CD4-positive, alpha-beta T cell (primary cell): ENCODE measurements around the gene ZNF84. TPM values are rescaled to one million over a fixed set of nuclear protein-coding genes. Genes with fewer than 3 reads are reported as not detected.
A peak's percentile ranks its signal among the peaks of the same experiment; 100 is the strongest.

Experiments used
- ATAC-seq: fragments of 200-7000 bp; cut with Tn5 transposase; one replicate; pipeline ENCODE4 v1.10.0; 2022; ENCODE audit warnings: mild to moderate bottlenecking; ENCODE audit not compliant: poor library complexity
- CTCF ChIA-PET: fragments of 350-600 bp; sonication (Branson Sonifier 250); formaldehyde crosslinking; loops from one replicate; lab custom pipeline; 2021; ENCODE audit warnings: antibody characterized with exemption, inconsistent platforms; lab: Charles Lee
- POLR2A ChIA-PET: fragments of 350-600 bp; sonication (Branson Sonifier 250); formaldehyde crosslinking; loops from one replicate; lab custom pipeline; 2021; ENCODE audit warnings: antibody characterized with exemption, inconsistent platforms; lab: Charles Lee
- DNase-seq, 14 experiments: peaks; one replicate each; pipeline ENCODE4 v3.0.0-alpha.2; 2013 to 2020; ENCODE audit warnings: mixed read lengths in 2 of 14
- H3K27ac ChIP-seq, 2 donors: one replicate each; pipeline versions ENCODE4 v1.5.1 to v1.7.0; 2013; ENCODE audit warnings: low read length in 2 of 2, low read depth in 1 of 2, mild to moderate bottlenecking in 1 of 2
- H3K27me3 ChIP-seq, 2 experiments: 1 replicate in 1 of 2; 2 replicates in 1 of 2; pipeline versions ENCODE4 v1.6.1 to v1.7.0; 2013; ENCODE audit warnings: low read length in 2 of 2, control low read depth in 1 of 2, mild to moderate bottlenecking in 1 of 2, moderate library complexity in 1 of 2; ENCODE audit not compliant: insufficient read depth in 2 of 2, control insufficient read depth in 1 of 2
- H3K36me3 ChIP-seq: one replicate; pipeline ENCODE4 v1.6.1; 2013; ENCODE audit warnings: low read length, control low read depth; ENCODE audit not compliant: insufficient read depth
- H3K4me1 ChIP-seq: one replicate; pipeline ENCODE4 v1.6.1; 2013; ENCODE audit warnings: low read length, control low read depth; ENCODE audit not compliant: insufficient read depth
- H3K4me3 ChIP-seq: one replicate; pipeline ENCODE4 v1.5.1; 2013; ENCODE audit warnings: mild to moderate bottlenecking, low read length, moderate library complexity
- H3K9me3 ChIP-seq, 2 experiments: 1 replicate in 1 of 2; 2 replicates in 1 of 2; pipeline versions ENCODE4 v1.6.1 to v1.7.0; 2013; ENCODE audit warnings: low read length in 2 of 2, mild to moderate bottlenecking in 2 of 2, control low read depth in 1 of 2, moderate library complexity in 1 of 2; ENCODE audit not compliant: control insufficient read depth in 1 of 2, insufficient read depth in 1 of 2
- H3K27ac Mint-ChIP-seq: one replicate; pipeline ENCODE4 v1.8.0; 2020; ENCODE audit warnings: mixed read lengths
- H3K27me3 Mint-ChIP-seq: one replicate; pipeline ENCODE4 v1.8.0; 2021; ENCODE audit warnings: mixed read lengths
- H3K36me3 Mint-ChIP-seq: one replicate; pipeline ENCODE4 v1.8.0; 2021; ENCODE audit warnings: low read depth, mixed read lengths
- H3K4me1 Mint-ChIP-seq: one replicate; pipeline ENCODE4 v1.8.0; 2021; ENCODE audit warnings: low read depth, mixed read lengths
- H3K4me3 Mint-ChIP-seq: one replicate; pipeline ENCODE4 v1.8.0; 2020; ENCODE audit warnings: mild to moderate bottlenecking, mixed read lengths
- H3K9me3 Mint-ChIP-seq: one replicate; pipeline ENCODE4 v1.8.0; 2020; ENCODE audit warnings: mixed read lengths
- intact Hi-C, 2 experiments: fragments of 100-400 bp; cut with DNase I in 1 of 2; cut with micrococcal nuclease in 1 of 2; formaldehyde crosslinking; loops; one replicate each; pipeline versions ENCODE4 v1.15.1 to v1.9.0; 2023 to 2025; cut with DNase I, micrococcal nuclease
- total RNA-seq, 174 experiments: library from RNA in 2 of 174; stranded (reverse) in 2 of 174; gene quantifications; one replicate each; pipeline ENCODE4 v1.2.3 and lab custom pipeline; 2021 to 2026
- TF ChIP-seq, protein P1 (sequence below): fragments of 200-600 bp; IDR thresholded peaks from one replicate; pipeline ENCODE4 v1.8.0; 2022; ENCODE audit warnings: antibody characterized with exemption, mild to moderate bottlenecking

Gene ZNF84
- total RNA-seq, 2 experiments from 2014 or later: 22.8 to 26.0 TPM

- ChIA-PET POLR2A (no interaction called here), CTCF (no interaction called here)
- Histone ChIP-seq H3K27me3 (no peaks in the 10 kb centered on the region), H3K27ac (no peak overlapping the region), H3K4me1 (peaks cover 23% of the 10 kb centered on the region), H3K9me3 (peaks cover 47 to 83% of the 10 kb centered on the region in 2 experiments), H3K36me3 (peaks cover 53% of the 10 kb centered on the region), H3K4me3 (no peak overlapping the region)
- TF ChIP-seq, protein P1, sequence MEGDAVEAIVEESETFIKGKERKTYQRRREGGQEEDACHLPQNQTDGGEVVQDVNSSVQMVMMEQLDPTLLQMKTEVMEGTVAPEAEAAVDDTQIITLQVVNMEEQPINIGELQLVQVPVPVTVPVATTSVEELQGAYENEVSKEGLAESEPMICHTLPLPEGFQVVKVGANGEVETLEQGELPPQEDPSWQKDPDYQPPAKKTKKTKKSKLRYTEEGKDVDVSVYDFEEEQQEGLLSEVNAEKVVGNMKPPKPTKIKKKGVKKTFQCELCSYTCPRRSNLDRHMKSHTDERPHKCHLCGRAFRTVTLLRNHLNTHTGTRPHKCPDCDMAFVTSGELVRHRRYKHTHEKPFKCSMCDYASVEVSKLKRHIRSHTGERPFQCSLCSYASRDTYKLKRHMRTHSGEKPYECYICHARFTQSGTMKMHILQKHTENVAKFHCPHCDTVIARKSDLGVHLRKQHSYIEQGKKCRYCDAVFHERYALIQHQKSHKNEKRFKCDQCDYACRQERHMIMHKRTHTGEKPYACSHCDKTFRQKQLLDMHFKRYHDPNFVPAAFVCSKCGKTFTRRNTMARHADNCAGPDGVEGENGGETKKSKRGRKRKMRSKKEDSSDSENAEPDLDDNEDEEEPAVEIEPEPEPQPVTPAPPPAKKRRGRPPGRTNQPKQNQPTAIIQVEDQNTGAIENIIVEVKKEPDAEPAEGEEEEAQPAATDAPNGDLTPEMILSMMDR: no peak
- intact Hi-C loops: no loop called here
- Mint-ChIP-seq H3K4me3 (peak overlapping the region; percentile 6), H3K9me3 (peaks cover 19% of the 10 kb centered on the region), H3K27ac (no peak overlapping the region), H3K27me3 (no peaks in the 10 kb centered on the region), H3K4me1 (peaks cover 16% of the 10 kb centered on the region), H3K36me3 (peaks cover under 1% of the 10 kb centered on the region)
- DNase-seq: no peak
- ATAC-seq: no peak
These were observed 46.0 kb downstream of the ZNF84 start for GRCh38 chr12:133083345-133083744.

- Mint-ChIP-seq H3K27ac (no peak overlapping the region), H3K9me3 (peaks cover 19% of the 10 kb centered on the region), H3K4me3 (no peak overlapping the region), H3K36me3 (peaks cover 100% of the 10 kb centered on the region), H3K27me3 (no peaks in the 10 kb centered on the region), H3K4me1 (no peaks in the 10 kb centered on the region)
- ATAC-seq (no peak), DNase-seq (no peak)
- Histone ChIP-seq H3K36me3 (peaks cover 55% of the 10 kb centered on the region), H3K4me1 (no peaks in the 10 kb centered on the region), H3K9me3 (peaks cover 38 to 100% of the 10 kb centered on the region in 2 experiments), H3K4me3 (no peak overlapping the region), H3K27ac (no peak overlapping the region), H3K27me3 (no peaks in the 10 kb centered on the region)
- POLR2A ChIA-PET: interaction anchor here (1.2 kb wide), 1 partner anchor 24 kb away, joined by 3 read pairs; the partner anchor contains the start of genes ZNF10 and ZNF891
- TF ChIP-seq, protein P1: no peak
- CTCF ChIA-PET: no interaction called here
- intact Hi-C loops: loop anchor here in 1 of 2 experiments (5.0 kb wide), 1 partner anchor 53 kb away; no protein-coding TSS in a partner anchor
These were observed 68.3 kb downstream of the ZNF84 start for GRCh38 chr12:133105620-133106019.

DNA sequence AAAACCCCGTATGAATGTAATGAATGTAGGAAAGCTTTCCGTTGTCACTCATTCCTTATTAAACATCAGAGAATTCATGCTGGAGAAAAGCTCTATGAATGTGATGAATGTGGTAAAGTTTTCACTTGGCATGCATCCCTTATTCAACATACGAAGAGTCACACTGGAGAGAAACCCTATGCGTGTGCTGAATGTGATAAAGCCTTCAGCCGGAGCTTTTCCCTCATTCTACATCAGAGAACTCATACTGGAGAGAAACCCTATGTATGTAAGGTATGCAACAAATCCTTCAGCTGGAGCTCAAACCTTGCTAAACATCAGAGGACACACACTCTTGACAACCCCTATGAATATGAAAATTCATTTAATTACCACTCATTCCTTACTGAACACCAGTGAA lies 68.9 kb downstream of the ZNF84 start:
- H3K4me3 ChIP-seq: no peak overlapping the region
- TF ChIP-seq, protein P1: no peak
- no peak overlapping the region for H3K4me3 Mint-ChIP-seq
- ChIA-PET POLR2A (interaction anchor here (1.2 kb wide), 1 partner anchor 24 kb away, joined by 3 read pairs; the partner anchor contains the start of genes ZNF10 and ZNF891), CTCF (no interaction called here)
- H3K27me3 ChIP-seq: no peaks in the 10 kb centered on the region
- peaks cover 48% of the 10 kb centered on the region for H3K36me3 ChIP-seq
- H3K27ac ChIP-seq: no peak overlapping the region
- intact Hi-C loops: loop anchor here in 1 of 2 experiments (5.0 kb wide), 1 partner anchor 54 kb away; no protein-coding TSS in a partner anchor
- ATAC-seq (no peak), DNase-seq (peak in 1 of 14 experiments; percentile 1)
- H3K27me3 Mint-ChIP-seq: no peaks in the 10 kb centered on the region
- no peak overlapping the region for H3K27ac Mint-ChIP-seq
- peaks cover 16% of the 10 kb centered on the region for H3K9me3 Mint-ChIP-seq
- H3K4me1 Mint-ChIP-seq: no peaks in the 10 kb centered on the region
- H3K9me3 ChIP-seq: peaks cover 40 to 100% of the 10 kb centered on the region in 2 experiments
- H3K36me3 Mint-ChIP-seq: peaks cover 100% of the 10 kb centered on the region
- no peaks in the 10 kb centered on the region for H3K4me1 ChIP-seq
